HepG2 (cell line): ENCODE results near the gene ABCC3. TPM values are rescaled to one million over a fixed set of nuclear protein-coding genes. Genes with fewer than 3 reads are reported as not detected.

Experiments
- ATAC-seq: fragments of 200-7000 bp; cut with Tn5 transposase; 3 replicates; pipeline ENCODE4 v1.9.1; 2020; ENCODE audit warnings: mild to moderate bottlenecking, moderate library complexity
- BruUV-seq: library from RNA; stranded (reverse); fragments of 400-500 nt; replicated peaks from 2 replicates; lab custom pipeline; 2021; lab: Mats Ljungman, UMichigan
- CTCF ChIA-PET: fragments of 300-600 bp; formaldehyde crosslinking; extraction: SDS; loops from one replicate; lab custom pipeline; 2021; ENCODE audit warnings: low total read pairs, inconsistent platforms, low intra/inter-chr PET ratio; lab: Yijun Ruan, JAX
- POLR2A ChIA-PET: fragments of 350-600 bp; sonication (Branson Sonifier 250); formaldehyde crosslinking; loops from one replicate; lab custom pipeline; 2020; ENCODE audit warnings: antibody characterized with exemption, inconsistent platforms; lab: Yijun Ruan, JAX
- DNase-seq: peaks from one replicate; pipeline ENCODE4 v3.0.0-alpha.2; 2015; ENCODE audit warnings: low spot score
- FAIRE-seq: peaks from 3 replicates; lab custom pipeline; 2011; peaks lifted over from hg19 to GRCh38; lab: Jason Lieb, UNC
- H2AFZ ChIP-seq: one replicate; pipeline ENCODE4 v1.6.1; 2011; ENCODE audit warnings: low read length, inconsistent platforms
- H3K27ac ChIP-seq: fragments of 300-600 bp; 3 replicates; pipeline ENCODE4 v1.8.0; 2011; ENCODE audit warnings: mixed run types, mild to moderate bottlenecking, mixed read lengths, low read length, inconsistent platforms; ENCODE audit not compliant: insufficient read depth; ENCODE audit errors: extremely low read length
- H3K27me3 ChIP-seq, 2 experiments: fragments of 200-600 bp in 1 of 2; 2 replicates in 1 of 2; 3 replicates in 1 of 2; pipeline versions ENCODE4 v1.6.0 to v1.8.0; 2011; ENCODE audit warnings: low read length in 2 of 2, mild to moderate bottlenecking in 2 of 2, moderate library complexity in 2 of 2, inconsistent platforms in 1 of 2; ENCODE audit not compliant: insufficient read depth in 2 of 2, control insufficient read depth in 1 of 2
- H3K36me3 ChIP-seq, 2 experiments: fragments of 200-600 bp in 1 of 2; replicated peaks in 1 of 2; 2 replicates in 1 of 2; 3 replicates in 1 of 2; pipeline versions ENCODE4 v1.5.1 to v1.8.0; 2011; ENCODE audit warnings: low read length in 2 of 2, inconsistent platforms in 1 of 2; ENCODE audit not compliant: insufficient read depth in 2 of 2, control insufficient read depth in 1 of 2
- H3K4me1 ChIP-seq: 2 replicates; pipeline ENCODE4 v1.5.1; 2012; ENCODE audit warnings: low read length, inconsistent platforms; ENCODE audit not compliant: insufficient read depth
- H3K4me2 ChIP-seq: 2 replicates; pipeline ENCODE4 v1.6.0; 2011; ENCODE audit warnings: low read depth, low read length, inconsistent platforms
- H3K4me3 ChIP-seq, 3 experiments: fragments of 200-600 bp in 1 of 3; sonication (generic), shearing (Covaris generic) in 1 of 3; replicated peaks in 1 of 3; 2 replicates each; pipeline ENCODE4 v1.5.1; 2011 to 2016; ENCODE audit warnings: low read length in 3 of 3, inconsistent platforms in 2 of 3, low read depth in 2 of 3, mild to moderate bottlenecking in 2 of 3, control low read depth in 1 of 3, mixed read lengths in 1 of 3; ENCODE audit not compliant: insufficient read depth in 1 of 3
- H3K79me2 ChIP-seq: one replicate; pipeline ENCODE4 v1.6.1; 2011; ENCODE audit warnings: low read length, inconsistent platforms; ENCODE audit not compliant: insufficient read depth
- H3K9ac ChIP-seq: 2 replicates; pipeline ENCODE4 v1.6.0; 2011; ENCODE audit warnings: mild to moderate bottlenecking, low read depth, low read length, inconsistent platforms; ENCODE audit not compliant: insufficient read depth
- H3K9me3 ChIP-seq: 2 replicates; pipeline ENCODE4 v1.5.1; 2012; ENCODE audit warnings: mild to moderate bottlenecking, low read length
- H4K20me1 ChIP-seq: 2 replicates; pipeline ENCODE4 v1.6.0; 2011; ENCODE audit warnings: inconsistent platforms, mild to moderate bottlenecking, low read length, moderate library complexity; ENCODE audit not compliant: insufficient read depth
- ATAD3A ChIP-seq: sonication (generic); formaldehyde crosslinking; IDR thresholded peaks from 2 replicates; pipeline ENCODE4 v1.4.0; 2020; ENCODE audit warnings: missing genetic modification reagents
- CREBL2 ChIP-seq: sonication (generic); formaldehyde crosslinking; IDR thresholded peaks from 2 replicates; pipeline ENCODE4 v1.8.1; 2023; ENCODE audit warnings: missing genetic modification reagents, mild to moderate bottlenecking, borderline replicate concordance
- FOXO1 ChIP-seq: sonication (generic); formaldehyde crosslinking; IDR thresholded peaks from 2 replicates; pipeline ENCODE4 v1.4.0; 2020; ENCODE audit warnings: missing genetic modification reagents
- GATAD2A ChIP-seq: IDR thresholded peaks from 2 replicates; pipeline ENCODE4 v1.6.1; 2016
- GLI4 ChIP-seq: sonication (generic); formaldehyde crosslinking; IDR thresholded peaks from 2 replicates; pipeline ENCODE4 v1.5.1; 2020; ENCODE audit warnings: missing genetic modification reagents, mild to moderate bottlenecking, moderate library complexity, borderline replicate concordance
- HOXA3 ChIP-seq: sonication (generic); formaldehyde crosslinking; IDR thresholded peaks from 2 replicates; pipeline ENCODE4 v1.5.0; 2020; ENCODE audit warnings: missing genetic modification reagents
- KDM4B ChIP-seq: sonication (generic); formaldehyde crosslinking; IDR thresholded peaks from 2 replicates; pipeline ENCODE4 v1.4.0; 2020; ENCODE audit warnings: missing genetic modification reagents
- LCORL ChIP-seq, 2 experiments: fragments of 450-650 bp in 1 of 2; sonication (generic) in 1 of 2; formaldehyde crosslinking in 1 of 2; IDR thresholded peaks; 2 replicates each; pipeline versions ENCODE4 v1.5.0 to v1.6.1; 2017 to 2020; ENCODE audit warnings: antibody characterized with exemption in 1 of 2, missing genetic modification reagents in 1 of 2
- PRMT3 ChIP-seq: sonication (generic); formaldehyde crosslinking; IDR thresholded peaks from 2 replicates; pipeline ENCODE4 v1.8.1; 2022; ENCODE audit warnings: low read depth, mild to moderate bottlenecking, moderate library complexity, missing genetic modification reagents, borderline replicate concordance
- RARA ChIP-seq: IDR thresholded peaks from 2 replicates; pipeline ENCODE4 v1.6.1; 2016; ENCODE audit warnings: missing genetic modification reagents, missing compliant biosample characterization
- SAP130 ChIP-seq: IDR thresholded peaks from 2 replicates; pipeline ENCODE4 v1.6.1; 2016; ENCODE audit warnings: low read depth
- SMC3 ChIP-seq: IDR thresholded peaks from 2 replicates; pipeline ENCODE4 v1.6.1; 2011; ENCODE audit warnings: low read length, improper control_type of control experiment
- SOX6 ChIP-seq, 2 experiments: fragments of 450-650 bp in 1 of 2; sonication (generic) in 1 of 2; formaldehyde crosslinking in 1 of 2; IDR thresholded peaks; 2 replicates each; pipeline versions ENCODE4 v1.4.0 to v1.6.1; 2017 to 2020; ENCODE audit warnings: antibody characterized with exemption in 1 of 2, mild to moderate bottlenecking in 1 of 2, missing genetic modification reagents in 1 of 2
- YY1 ChIP-seq: IDR thresholded peaks from 2 replicates; pipeline ENCODE4 v1.6.1; 2011; ENCODE audit warnings: low read length, low read depth, moderate library complexity, mild to moderate bottlenecking; ENCODE audit not compliant: insufficient read depth, insufficient replicate concordance
- ZFY ChIP-seq: sonication (generic); formaldehyde crosslinking; IDR thresholded peaks from 2 replicates; pipeline ENCODE4 v1.4.0; 2020; ENCODE audit warnings: missing genetic modification reagents
- ZNF577 ChIP-seq: sonication (generic); formaldehyde crosslinking; IDR thresholded peaks from 2 replicates; pipeline ENCODE4 v1.4.0; 2020; ENCODE audit warnings: mild to moderate bottlenecking, low read depth, missing genetic modification reagents, borderline replicate concordance
- ZSCAN31 ChIP-seq: sonication (generic); formaldehyde crosslinking; IDR thresholded peaks from 2 replicates; pipeline ENCODE4 v1.5.0; 2020; ENCODE audit warnings: low read depth, mild to moderate bottlenecking, missing genetic modification reagents
- WGBS: methylation state at CpG from one replicate; pipeline ENCODE4 v1.1.6; 2017; ENCODE audit warnings: low lambda C conversion rate; 5-methylcytosine and 5-hydroxymethylcytosine counted together
- in situ Hi-C: cut with HindIII; loops from 2 replicates; pipeline ENCODE4 v1.10.0; 2017; ENCODE audit warnings: low pct_unique_long_range_greater_than_20kb; ENCODE audit not compliant: extremely low pct_ligation_motif_present
- intact Hi-C: fragments of 100-400 bp; cut with micrococcal nuclease; formaldehyde crosslinking; loops from one replicate; pipeline ENCODE4 v1.10.0; 2022; ENCODE audit not compliant: unreplicated experiment
- polyA plus RNA-seq, 8 experiments: library from polyadenylated mRNA; depleted of rRNA in 3 of 8; stranded (reverse) in 7 of 8; unstranded in 1 of 8; fragments of >200 nt; fragmentation: Illumina TruSeq in 4 of 8; extraction: Trizol in 4 of 8; gene quantifications; 2 replicates each; pipeline versions ENCODE4 v1.2.1 to v1.2.3, GENCODE V29; 2011 to 2016; ENCODE audit warnings: low read depth in 4 of 8, missing spikeins in 1 of 8, mixed read lengths in 1 of 8; ENCODE audit not compliant: insufficient read depth in 1 of 8
- total RNA-seq, 5 experiments: library from RNA; depleted of rRNA; stranded (reverse); fragments of >200 nt; fragmentation: Illumina TruSeq; extraction: Trizol; gene quantifications; 2 replicates each; pipeline ENCODE4 v1.2.3, GENCODE V29; 2016; ENCODE audit warnings: low read depth in 1 of 5
- TF ChIP-seq, protein P1 (sequence below): IDR thresholded peaks from 2 replicates; pipeline ENCODE4 v1.6.1; 2016; ENCODE audit warnings: low read depth, control low read depth
- TF ChIP-seq, protein P2 (sequence below): IDR thresholded peaks from 2 replicates; pipeline ENCODE4 v1.6.1; 2016; ENCODE audit warnings: low read depth, borderline replicate concordance

The ABCC3 gene
- total and polyA plus RNA-seq, 2 of the 13 experiments (the other 11 are each of a cell fraction or from before 2014, with no cell fraction given): 25.2 to 50.7 TPM

- H3K4me2 ChIP-seq: no peak overlapping the region
- H3K9me3 ChIP-seq: no peaks in the 10 kb centered on the region
- H3K4me1 ChIP-seq: peaks cover 86% of the 10 kb centered on the region
- 0 out of 3 replicates have a peak, but pooled peaks have one; percentile 1 for ATAC-seq
- ChIA-PET CTCF (interaction anchor here (0.7 to 1.6 kb wide), 5 partner anchors 13 to 135 kb away, joined by 3 to 18 read pairs (median 4); partner anchors contain the start of gene SPATA20), POLR2A (interaction anchor here (1.2 to 21.3 kb wide), 4 partner anchors 10 to 49 kb away, joined by 3 to 839 read pairs (median 16); partner anchors contain the start of gene ABCC3)
- H3K27me3 ChIP-seq: no peaks in the 10 kb centered on the region; a peak in 1 of 5 replicates
- WGBS: 87% methylated on average over 27 of the region's 27 CpGs
- peak; percentile 65 for FAIRE-seq
- peaks cover 14% of the 10 kb centered on the region for H3K79me2 ChIP-seq
- H2AFZ ChIP-seq: no peak overlapping the region
- peak; percentile 69 for DNase-seq
- in situ Hi-C loops (no loop called here), intact Hi-C loops (loop anchor here (2.0 kb wide), 1 partner anchor 13 kb away; no protein-coding TSS in a partner anchor)
- H3K4me3 ChIP-seq: no peak overlapping the region
- no peak overlapping the region for H3K9ac ChIP-seq
- H3K27ac ChIP-seq: no peak overlapping the region
- no TSS peak for BruUV-seq
- H4K20me1 ChIP-seq: no peaks in the 10 kb centered on the region
- H3K36me3 ChIP-seq: no peaks in the 10 kb centered on the region
- no peak for TF ChIP-seq LCORL (IDR thresholded peaks at IDR 0.05)
- TF ChIP-seq LCORL (CRISPR knock-in tag; IDR thresholded peaks at IDR 0.05): 0 out of 2 replicates have a peak, but pooled peaks have one; percentile 15
- no peak for TF ChIP-seq SOX6 (IDR thresholded peaks at IDR 0.05)
- 0 out of 2 replicates have a peak, but pooled peaks have one; percentile 13 for TF ChIP-seq SOX6 (CRISPR knock-in tag; IDR thresholded peaks at IDR 0.05)
- TF ChIP-seq, protein P1, sequence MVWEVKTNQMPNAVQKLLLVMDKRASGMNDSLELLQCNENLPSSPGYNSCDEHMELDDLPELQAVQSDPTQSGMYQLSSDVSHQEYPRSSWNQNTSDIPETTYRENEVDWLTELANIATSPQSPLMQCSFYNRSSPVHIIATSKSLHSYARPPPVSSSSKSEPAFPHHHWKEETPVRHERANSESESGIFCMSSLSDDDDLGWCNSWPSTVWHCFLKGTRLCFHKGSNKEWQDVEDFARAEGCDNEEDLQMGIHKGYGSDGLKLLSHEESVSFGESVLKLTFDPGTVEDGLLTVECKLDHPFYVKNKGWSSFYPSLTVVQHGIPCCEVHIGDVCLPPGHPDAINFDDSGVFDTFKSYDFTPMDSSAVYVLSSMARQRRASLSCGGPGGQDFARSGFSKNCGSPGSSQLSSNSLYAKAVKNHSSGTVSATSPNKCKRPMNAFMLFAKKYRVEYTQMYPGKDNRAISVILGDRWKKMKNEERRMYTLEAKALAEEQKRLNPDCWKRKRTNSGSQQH (CRISPR knock-in tag): 0 out of 2 replicates have a peak, but pooled peaks have one; percentile 27
- 0 out of 2 replicates have a peak, but pooled peaks have one; percentile 27 for TF ChIP-seq CREBL2
- 0 out of 2 replicates have a peak, but pooled peaks have one; percentile 25 for TF ChIP-seq ZFY
- peak; percentile 63; the same call in 1 of the 2 replicates for TF ChIP-seq HOXA3 (CRISPR knock-in tag)
- TF ChIP-seq YY1: peak; percentile 67
- peak; percentile 59 for TF ChIP-seq SAP130 (CRISPR knock-in tag)
- 0 out of 2 replicates have a peak, but pooled peaks have one; percentile 17 for TF ChIP-seq FOXO1 (CRISPR knock-in tag)
- peak; percentile 24; the same call in 1 of the 2 replicates for TF ChIP-seq ZSCAN31 (CRISPR knock-in tag)
- TF ChIP-seq, protein P2, sequence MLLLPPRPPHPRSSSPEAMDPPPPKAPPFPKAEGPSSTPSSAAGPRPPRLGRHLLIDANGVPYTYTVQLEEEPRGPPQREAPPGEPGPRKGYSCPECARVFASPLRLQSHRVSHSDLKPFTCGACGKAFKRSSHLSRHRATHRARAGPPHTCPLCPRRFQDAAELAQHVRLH (CRISPR knock-in tag): 0 out of 2 replicates have a peak, but pooled peaks have one; percentile 42
- no peak for TF ChIP-seq PRMT3
- TF ChIP-seq ATAD3A (CRISPR knock-in tag): no peak
- 0 out of 2 replicates have a peak, but pooled peaks have one; percentile 24 for TF ChIP-seq KDM4B
- TF ChIP-seq ZNF577 (CRISPR knock-in tag): no peak
- TF ChIP-seq GATAD2A (CRISPR knock-in tag): peak; percentile 60; the same call in 1 of the 2 replicates
- TF ChIP-seq SMC3: peak; percentile 92
- peak; percentile 19; the same call in 1 of the 2 replicates for TF ChIP-seq RARA (CRISPR knock-in tag)
- TF ChIP-seq GLI4 (CRISPR knock-in tag): no peak
Measured at GRCh38 chr17:50681263-50682200, 46.9 kb downstream of the ABCC3 start.
